B cell (primary cell): ENCODE data around the gene CEP85. TPM values are rescaled to one million over a fixed set of nuclear protein-coding genes. Genes with fewer than 3 reads are reported as not detected.
A peak's percentile ranks its signal among the peaks of the same experiment; 100 is the strongest.

Experiments
- ATAC-seq: fragments of 200-7000 bp; cut with Tn5 transposase; one replicate; pipeline ENCODE4 v1.10.0; 2021; ENCODE audit warnings: low read depth, mild to moderate bottlenecking, moderate number of reproducible peaks, moderate library complexity
- CTCF ChIA-PET: fragments of 350-600 bp; sonication (Branson Sonifier 250); formaldehyde crosslinking; loops from one replicate; lab custom pipeline; 2021; ENCODE audit warnings: antibody characterized with exemption, inconsistent platforms; lab: Charles Lee
- POLR2A ChIA-PET: fragments of 350-600 bp; sonication (Branson Sonifier 250); formaldehyde crosslinking; loops from one replicate; lab custom pipeline; 2021; ENCODE audit warnings: antibody characterized with exemption; lab: Charles Lee
- DNase-seq: peaks from one replicate; pipeline ENCODE4 v3.0.0; 2013
- H2AFZ ChIP-seq: 2 replicates; pipeline ENCODE4 v1.6.1; 2012; ENCODE audit warnings: mild to moderate bottlenecking, low read depth, low read length; ENCODE audit not compliant: insufficient read depth, poor library complexity, severe bottlenecking
- H3K27ac ChIP-seq, 2 donors: 1 replicate in 1 of 2; 2 replicates in 1 of 2; pipeline ENCODE4 v1.5.1; 2012 to 2013; ENCODE audit warnings: low read length in 2 of 2, mild to moderate bottlenecking in 2 of 2, moderate library complexity in 1 of 2
- H3K27me3 ChIP-seq, 4 experiments: fragments of 200-600 bp in 1 of 4; sonication (generic) in 1 of 4; replicated peaks in 1 of 4; 1 replicate in 2 of 4; 2 replicates in 2 of 4; pipeline versions ENCODE4 v1.6.1 to v1.7.0; 2013 to 2016; ENCODE audit warnings: low read length in 3 of 4, mild to moderate bottlenecking in 2 of 4, mixed read lengths in 1 of 4, moderate library complexity in 1 of 4; ENCODE audit not compliant: insufficient read depth in 4 of 4, control insufficient read depth in 3 of 4; ENCODE audit errors: control extremely low read depth in 1 of 4
- H3K36me3 ChIP-seq, 2 experiments: replicated peaks in 1 of 2; 1 replicate in 1 of 2; 2 replicates in 1 of 2; pipeline versions ENCODE4 v1.6.1 to v1.7.1; 2013; ENCODE audit warnings: low read length in 1 of 2; ENCODE audit not compliant: insufficient read depth in 2 of 2, control insufficient read depth in 1 of 2; ENCODE audit errors: control extremely low read depth in 1 of 2, extremely low read depth in 1 of 2
- H3K4me1 ChIP-seq, 2 donors: fragments of 200-600 bp in 1 of 2; sonication (generic) in 1 of 2; 1 replicate in 1 of 2; 2 replicates in 1 of 2; pipeline versions ENCODE4 v1.5.1 to v1.6.1; 2013 to 2017; ENCODE audit warnings: low read length in 2 of 2; ENCODE audit not compliant: control insufficient read depth in 2 of 2, insufficient read depth in 2 of 2
- H3K4me2 ChIP-seq: replicated peaks from 2 replicates; pipeline ENCODE3; 2012; ENCODE audit warnings: mild to moderate bottlenecking, low read depth, low read length; ENCODE audit not compliant: poor library complexity, severe bottlenecking
- H3K4me3 ChIP-seq, 5 experiments: fragments of 200-600 bp in 1 of 5; sonication (generic) in 1 of 5; 1 replicate in 3 of 5; 2 replicates in 2 of 5; pipeline versions ENCODE4 v1.5.1 to v1.7.0; 2011 to 2016; ENCODE audit warnings: low read length in 4 of 5, mild to moderate bottlenecking in 4 of 5, low read depth in 2 of 5, control low read depth in 1 of 5, moderate library complexity in 1 of 5; ENCODE audit not compliant: insufficient read depth in 1 of 5; ENCODE audit errors: control extremely low read depth in 1 of 5, extremely low read depth in 1 of 5
- H3K79me2 ChIP-seq: fragments of 200-600 bp; sonication (generic); one replicate; pipeline ENCODE4 v1.6.0; 2016; ENCODE audit warnings: low read length; ENCODE audit not compliant: control insufficient read depth, insufficient read depth
- H3K9ac ChIP-seq: fragments of 200-600 bp; sonication (generic); 2 replicates; pipeline ENCODE4 v1.6.1; 2017; ENCODE audit warnings: mild to moderate bottlenecking, low read length, moderate library complexity
- H3K9me3 ChIP-seq, 3 donors: one replicate each; pipeline versions ENCODE4 v1.6.1 to v1.7.1; 2013; ENCODE audit warnings: low read length in 2 of 3; ENCODE audit not compliant: control insufficient read depth in 2 of 3, insufficient read depth in 1 of 3; ENCODE audit errors: control extremely low read depth in 1 of 3
- H4K20me1 ChIP-seq: 2 replicates; pipeline ENCODE4 v1.6.0; 2012; ENCODE audit warnings: mild to moderate bottlenecking, low read length; ENCODE audit not compliant: insufficient read depth, control insufficient read depth, poor library complexity, severe bottlenecking
- H3K27ac Mint-ChIP-seq: one replicate; pipeline ENCODE4 v1.8.0; 2021; ENCODE audit warnings: mixed read lengths
- H3K27me3 Mint-ChIP-seq: one replicate; pipeline ENCODE4 v1.8.0; 2021; ENCODE audit warnings: mixed read lengths
- H3K4me1 Mint-ChIP-seq: one replicate; pipeline ENCODE4 v1.8.0; 2021; ENCODE audit warnings: mixed read lengths
- H3K4me3 Mint-ChIP-seq: one replicate; pipeline ENCODE4 v1.8.0; 2021; ENCODE audit warnings: mixed read lengths
- H3K9me3 Mint-ChIP-seq: one replicate; pipeline ENCODE4 v1.8.0; 2022; ENCODE audit warnings: mixed read lengths; ENCODE audit not compliant: insufficient read depth
- CTCF ChIP-seq: fragments of 200-600 bp; IDR thresholded peaks from one replicate; pipeline ENCODE4 v1.8.0; 2022; ENCODE audit warnings: antibody characterized with exemption, mild to moderate bottlenecking
- EZH2 ChIP-seq: IDR thresholded peaks from 2 replicates; pipeline ENCODE4 v1.6.1; 2012; ENCODE audit warnings: borderline replicate concordance, low read depth, mild to moderate bottlenecking, moderate library complexity, low read length; ENCODE audit not compliant: insufficient read depth, poor library complexity, severe bottlenecking
- WGBS: methylation state at CpG from one replicate; pipeline ENCODE4 v1.1.5; 2013; ENCODE audit warnings: missing lambda C conversion rate; ENCODE audit not compliant: insufficient coverage; 5-methylcytosine and 5-hydroxymethylcytosine counted together
- intact Hi-C: fragments of 100-400 bp; cut with micrococcal nuclease; formaldehyde crosslinking; loops from one replicate; pipeline ENCODE4 v1.10.0; 2022
- polyA plus RNA-seq: library from polyadenylated mRNA; depleted of rRNA; stranded (reverse); fragments of >200 nt; gene quantifications from 2 replicates; pipeline ENCODE4 v1.2.3, GENCODE V29; 2012
- total RNA-seq, 2 donors: library from RNA; stranded (reverse); fragments of 120-200 nt in 1 of 2; gene quantifications; 1 replicate in 1 of 2; 2 replicates in 1 of 2; pipeline versions ENCODE4 v1.2.3 to v1.2.4, GENCODE V29; 2013 to 2022

Gene CEP85
- total and polyA plus RNA-seq, 2 donors (not counting 1 experiment from before 2014, with no cell fraction given) = 16.2 to 16.3 TPM

- Histone ChIP-seq H3K9me3 (no peaks in the 10 kb centered on the region), H3K27me3 (no peaks in the 10 kb centered on the region), H4K20me1 (no peaks in the 10 kb centered on the region), H3K4me3 (peak overlapping the region in 1 of 5 experiments; percentile 24), H3K36me3 (no peaks in the 10 kb centered on the region), H3K4me1 (peaks cover 80 to 86% of the 10 kb centered on the region in 2 donors), H3K4me2 (peak overlapping the region; percentile 65), H2AFZ (peak overlapping the region; percentile 23), H3K79me2 (peaks cover 27% of the 10 kb centered on the region), H3K9ac (peak overlapping the region; percentile 21), H3K27ac (peak overlapping the region; percentile 93 to 96)
- TF ChIP-seq EZH2 (no peak), CTCF (no peak)
- peak; percentile 0 for ATAC-seq
- H3K9me3 Mint-ChIP-seq = no peaks in the 10 kb centered on the region
- intact Hi-C loops = no loop called here
- H3K4me3 Mint-ChIP-seq = peak overlapping the region; percentile 86
- no peaks in the 10 kb centered on the region for H3K27me3 Mint-ChIP-seq
- POLR2A ChIA-PET = interaction anchor here (0.6 to 21.9 kb wide), 7 partner anchors 9 to 88 kb away, joined by 3 to 1239 read pairs (median 12); partner anchors contain the start of genes CD52, SH3BGRL3 and UBXN11
- DNase-seq = peak; percentile 60
- H3K27ac Mint-ChIP-seq = peak overlapping the region; percentile 97
- 48% methylated on average over 6 of the region's 11 CpGs for WGBS
- CTCF ChIA-PET = interaction anchor here (0.9 to 26.4 kb wide), 6 partner anchors 10 to 319 kb away, joined by 3 to 1400 read pairs (median 46); partner anchors contain the start of genes CD52, SH3BGRL3 and UBXN11
- H3K4me1 Mint-ChIP-seq = peaks cover 83% of the 10 kb centered on the region
Observed at GRCh38 chr1:26290122-26290881, 56.3 kb downstream of the CEP85 start.

- Histone ChIP-seq H4K20me1 (no peaks in the 10 kb centered on the region), H3K36me3 (peaks cover 0 to 2% of the 10 kb centered on the region in 2 experiments), H3K4me3 (no peak overlapping the region), H3K79me2 (peaks cover 27% of the 10 kb centered on the region), H3K4me1 (peaks cover 74 to 81% of the 10 kb centered on the region in 2 donors), H3K9ac (peak overlapping the region; percentile 21), H3K27me3 (no peaks in the 10 kb centered on the region), H3K4me2 (peak overlapping the region; percentile 65), H2AFZ (peak overlapping the region; percentile 3), H3K9me3 (no peaks in the 10 kb centered on the region), H3K27ac (peak overlapping the region; percentile 93 to 96)
- 39% methylated on average over 7 of the region's 11 CpGs for WGBS
- no peaks in the 10 kb centered on the region for H3K9me3 Mint-ChIP-seq
- peak overlapping the region; percentile 97 for H3K27ac Mint-ChIP-seq
- intact Hi-C loops = no loop called here
- no peaks in the 10 kb centered on the region for H3K27me3 Mint-ChIP-seq
- no peak for DNase-seq
- peaks cover 81% of the 10 kb centered on the region for H3K4me1 Mint-ChIP-seq
- POLR2A ChIA-PET = interaction anchor here (3.0 to 21.9 kb wide), 4 partner anchors 10 to 27 kb away, joined by 12 to 1239 read pairs (median 54); partner anchors contain the start of genes CD52, SH3BGRL3 and UBXN11
- TF ChIP-seq EZH2 = no peak
- TF ChIP-seq CTCF = no peak
- peak overlapping the region; percentile 86 for H3K4me3 Mint-ChIP-seq
- CTCF ChIA-PET = interaction anchor here (0.9 to 26.4 kb wide), 3 partner anchors 14 to 319 kb away, joined by 3 to 1400 read pairs (median 166); partner anchors contain the start of genes CD52, SH3BGRL3 and UBXN11
- ATAC-seq = no peak
Observed at GRCh38 chr1:26290882-26291261, 56.9 kb downstream of the CEP85 start.
